GM23248 (cell line): ENCODE data around the gene SKAP1. TPM values are rescaled to one million over a fixed set of nuclear protein-coding genes. Genes with fewer than 3 reads are reported as not detected.

Experiments
- DNase-seq: peaks from one replicate; pipeline ENCODE4 v3.0.0-alpha.2; 2015
- H2AFZ ChIP-seq: fragments of 200-600 bp; sonication (generic); 2 replicates; pipeline ENCODE4 v1.6.1; 2016; ENCODE audit warnings: antibody characterized with exemption
- H3F3A ChIP-seq: fragments of 200-600 bp; sonication (generic); 2 replicates; pipeline ENCODE4 v1.6.1; 2016; ENCODE audit warnings: mild to moderate bottlenecking, antibody characterized with exemption, mixed run types; ENCODE audit not compliant: insufficient read depth
- H3K27ac ChIP-seq: fragments of 200-600 bp; sonication (generic); 2 replicates; pipeline ENCODE4 v1.5.1; 2016; ENCODE audit warnings: mild to moderate bottlenecking
- H3K27me3 ChIP-seq: fragments of 200-600 bp; sonication (generic); replicated peaks from 2 replicates; pipeline ENCODE4 v1.6.1; 2016; ENCODE audit warnings: mild to moderate bottlenecking; ENCODE audit not compliant: insufficient read depth
- H3K36me3 ChIP-seq: fragments of 200-600 bp; sonication (generic); 2 replicates; pipeline ENCODE4 v1.6.1; 2016; ENCODE audit warnings: low read depth, mild to moderate bottlenecking
- H3K4me1 ChIP-seq: fragments of 200-600 bp; sonication (generic); 2 replicates; pipeline ENCODE4 v1.6.1; 2016; ENCODE audit warnings: mild to moderate bottlenecking; ENCODE audit not compliant: insufficient read depth
- H3K4me2 ChIP-seq: fragments of 200-600 bp; sonication (generic); one replicate; pipeline ENCODE4 v1.6.1; 2016; ENCODE audit warnings: mild to moderate bottlenecking; ENCODE audit not compliant: unreplicated experiment
- H3K4me3 ChIP-seq: fragments of 200-600 bp; sonication (generic); 2 replicates; pipeline ENCODE4 v1.5.1; 2016; ENCODE audit warnings: mild to moderate bottlenecking
- H3K79me2 ChIP-seq: fragments of 200-600 bp; sonication (generic); 2 replicates; pipeline ENCODE4 v1.6.1; 2016; ENCODE audit warnings: mild to moderate bottlenecking; ENCODE audit not compliant: insufficient read depth
- H3K9ac ChIP-seq: fragments of 200-600 bp; sonication (generic); 2 replicates; pipeline ENCODE4 v1.6.1; 2016; ENCODE audit warnings: mild to moderate bottlenecking
- H3K9me2 ChIP-seq: fragments of 200-600 bp; sonication (generic); 2 replicates; pipeline ENCODE4 v1.6.1; 2016; ENCODE audit warnings: mixed run types, mild to moderate bottlenecking, moderate library complexity; ENCODE audit not compliant: insufficient read depth
- H3K9me3 ChIP-seq: fragments of 200-600 bp; sonication (generic); one replicate; pipeline ENCODE4 v1.6.1; 2017; ENCODE audit warnings: low read depth
- H4K20me1 ChIP-seq: fragments of 200-600 bp; sonication (generic); 2 replicates; pipeline ENCODE4 v1.6.0; 2016; ENCODE audit not compliant: insufficient read depth
- EZH2 ChIP-seq: fragments of 200-600 bp; sonication (generic); IDR thresholded peaks from 2 replicates; pipeline ENCODE4 v1.6.1; 2018; ENCODE audit warnings: antibody characterized with exemption, mild to moderate bottlenecking; ENCODE audit not compliant: insufficient read depth, poor library complexity, severe bottlenecking
- EZH2phosphoT487 ChIP-seq: fragments of 200-600 bp; sonication (generic); IDR thresholded peaks from 2 replicates; pipeline ENCODE4 v1.6.1; 2018; ENCODE audit warnings: antibody characterized with exemption, moderate library complexity, mild to moderate bottlenecking, low read depth; ENCODE audit not compliant: insufficient read depth
- WGBS, 2 experiments: methylation state at CpG; one replicate each; pipeline ENCODE4 v1.1.6; 2015 to 2017; ENCODE audit warnings: low lambda C conversion rate in 2 of 2, low coverage in 1 of 2; ENCODE audit errors: missing lambda C conversion rate in 2 of 2; 5-methylcytosine and 5-hydroxymethylcytosine counted together
- in situ Hi-C: fragments of 300-500 bp; cut with MboI; formaldehyde crosslinking; loops from 2 replicates; pipeline ENCODE4 v1.15.0; 2020
- polyA plus RNA-seq: library from polyadenylated mRNA; unstranded; fragments of >200 nt; fragmentation: Nextera tagmentation; extraction: Ambion mirVana; gene quantifications from 2 replicates; pipeline ENCODE4 v1.2.1, GENCODE V29; 2016
- total RNA-seq: library from RNA; depleted of rRNA; stranded (reverse); fragments of >200 nt; shearing (Covaris generic); gene quantifications from 2 replicates; pipeline ENCODE4 v1.2.3, GENCODE V29; 2014

The SKAP1 gene
- total and polyA plus RNA-seq, 2 experiments from 2014 or later, result not detected

DNA sequence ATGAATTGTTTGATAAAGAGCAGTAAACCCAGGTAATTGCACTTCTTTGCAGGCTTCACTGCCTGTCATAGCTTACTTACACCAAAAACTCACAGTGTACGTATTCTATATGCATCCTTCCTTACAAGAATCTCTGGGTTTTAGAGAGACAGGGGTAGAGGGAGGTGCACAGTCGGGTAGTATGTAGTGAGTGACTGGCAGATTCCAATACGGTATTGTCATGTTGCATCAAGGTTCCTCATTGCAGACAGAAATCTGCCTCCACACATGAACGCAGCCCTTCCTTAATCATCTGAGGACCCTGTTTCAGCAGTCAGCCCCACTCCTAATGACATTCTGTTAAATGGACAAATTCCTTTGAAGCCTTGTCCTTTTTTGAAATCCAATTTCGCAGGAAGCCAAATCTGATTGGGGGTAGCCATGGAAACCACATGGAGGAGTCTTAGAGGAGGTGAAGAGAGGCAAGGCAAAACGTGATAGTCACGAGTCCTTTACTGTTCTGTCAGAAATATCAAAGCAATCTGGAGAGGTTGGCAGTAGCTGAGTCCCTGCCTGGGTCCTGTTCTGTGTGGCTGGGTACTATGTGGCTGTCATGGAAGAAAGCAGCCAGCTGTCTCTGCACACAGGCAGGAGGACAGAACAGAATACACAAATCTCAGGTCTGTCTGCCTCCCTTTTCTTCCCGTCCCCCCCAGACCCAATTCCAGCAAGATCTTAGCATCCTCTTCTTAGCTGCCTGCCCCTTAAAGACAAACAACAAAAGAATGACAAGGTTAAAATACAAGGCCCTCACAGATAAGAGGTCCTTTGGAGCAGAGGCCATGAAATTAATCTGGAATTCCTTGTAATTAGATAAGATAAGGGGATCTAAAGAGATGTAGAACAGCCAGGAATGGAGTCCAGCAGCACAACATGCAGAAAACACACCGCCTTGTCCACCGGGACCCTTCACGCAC is 3.1 kb upstream of the SKAP1 start:
- no peaks in the 10 kb centered on the region for H3K9me2 ChIP-seq
- no peaks in the 10 kb centered on the region for H3K79me2 ChIP-seq
- H4K20me1 ChIP-seq, result no peaks in the 10 kb centered on the region
- H2AFZ ChIP-seq, result no peak overlapping the region
- no peaks in the 10 kb centered on the region for H3K36me3 ChIP-seq
- no peaks in the 10 kb centered on the region for H3K4me1 ChIP-seq
- H3K9me3 ChIP-seq, result no peaks in the 10 kb centered on the region
- no peak overlapping the region for H3K9ac ChIP-seq
- no peaks in the 10 kb centered on the region for H3F3A ChIP-seq
- H3K4me2 ChIP-seq, result no peak overlapping the region
- in situ Hi-C loops, result no loop called here
- no peak for DNase-seq
- WGBS, 2 experiments, result 60 to 64% methylated on average over 11 of the region's 11 CpGs
- TF ChIP-seq EZH2, result no peak
- TF ChIP-seq EZH2phosphoT487, result no peak
- H3K27me3 ChIP-seq, result peaks cover 62% of the 10 kb centered on the region
- no peak overlapping the region for H3K4me3 ChIP-seq
- H3K27ac ChIP-seq, result no peak overlapping the region

DNA sequence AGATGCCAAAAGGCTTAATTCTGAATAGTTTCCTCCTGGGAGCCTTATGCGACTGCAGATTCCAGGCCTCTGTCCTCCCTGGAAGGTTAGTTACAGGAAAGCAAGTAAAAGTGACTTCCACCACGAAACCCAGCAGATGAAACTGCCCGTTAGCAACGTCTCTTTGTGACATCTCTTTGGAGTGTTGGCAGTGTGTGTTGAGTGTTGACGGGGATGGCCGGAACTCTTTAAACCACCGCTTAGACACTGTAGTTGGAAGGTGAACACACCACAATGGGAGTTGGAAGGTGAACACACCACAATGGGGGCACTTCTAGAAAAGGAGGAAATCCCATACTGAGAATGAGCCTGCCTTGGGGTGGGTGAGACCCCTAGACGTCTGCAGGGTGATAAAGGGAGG is 858 bp downstream of the SKAP1 start:
- Histone ChIP-seq H3K9me3 (no peaks in the 10 kb centered on the region), H3K4me2 (no peak overlapping the region), H4K20me1 (no peaks in the 10 kb centered on the region), H3K9me2 (no peaks in the 10 kb centered on the region), H3K9ac (no peak overlapping the region), H3K4me1 (no peaks in the 10 kb centered on the region), H3K79me2 (no peaks in the 10 kb centered on the region), H3K4me3 (no peak overlapping the region), H3K27ac (no peak overlapping the region), H3K36me3 (no peaks in the 10 kb centered on the region), H3K27me3 (peaks cover 49% of the 10 kb centered on the region), H2AFZ (no peak overlapping the region), H3F3A (no peaks in the 10 kb centered on the region)
- in situ Hi-C loops, result no loop called here
- 68 to 70% methylated on average over 8 of the region's 8 CpGs for WGBS, 2 experiments
- TF ChIP-seq EZH2phosphoT487 (no peak), EZH2 (no peak)
- DNase-seq, result no peak

DNA sequence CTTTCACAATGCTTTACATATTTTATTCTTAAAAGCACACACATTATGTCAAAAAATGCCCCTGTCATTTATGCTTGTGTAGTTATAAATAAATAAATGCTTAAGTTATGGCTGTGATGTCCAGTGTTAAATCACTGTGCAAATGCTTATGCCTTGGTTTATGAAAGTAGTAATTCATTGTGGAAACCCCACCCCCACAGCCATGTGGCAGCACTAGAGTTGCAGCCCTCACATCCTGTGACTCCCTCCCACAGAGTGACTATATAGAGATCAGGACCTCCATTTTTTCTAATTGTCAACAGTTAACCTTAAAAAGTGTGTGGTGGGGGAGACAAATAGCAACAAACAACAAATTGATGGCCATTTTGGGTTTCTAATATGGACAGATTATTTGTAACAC is 2.4 kb downstream of the SKAP1 start:
- Histone ChIP-seq H3K9me2 (no peaks in the 10 kb centered on the region), H3K79me2 (no peaks in the 10 kb centered on the region), H3K4me3 (no peak overlapping the region), H3K4me2 (no peak overlapping the region), H3K4me1 (no peaks in the 10 kb centered on the region), H3F3A (no peaks in the 10 kb centered on the region), H3K27me3 (peaks cover 40% of the 10 kb centered on the region), H3K27ac (no peak overlapping the region), H3K9me3 (no peaks in the 10 kb centered on the region), H3K36me3 (no peaks in the 10 kb centered on the region), H3K9ac (no peak overlapping the region), H2AFZ (no peak overlapping the region), H4K20me1 (no peaks in the 10 kb centered on the region)
- in situ Hi-C loops, result no loop called here
- DNase-seq, result peak; percentile 4
- no peak for TF ChIP-seq EZH2
- no peak for TF ChIP-seq EZH2phosphoT487

DNA sequence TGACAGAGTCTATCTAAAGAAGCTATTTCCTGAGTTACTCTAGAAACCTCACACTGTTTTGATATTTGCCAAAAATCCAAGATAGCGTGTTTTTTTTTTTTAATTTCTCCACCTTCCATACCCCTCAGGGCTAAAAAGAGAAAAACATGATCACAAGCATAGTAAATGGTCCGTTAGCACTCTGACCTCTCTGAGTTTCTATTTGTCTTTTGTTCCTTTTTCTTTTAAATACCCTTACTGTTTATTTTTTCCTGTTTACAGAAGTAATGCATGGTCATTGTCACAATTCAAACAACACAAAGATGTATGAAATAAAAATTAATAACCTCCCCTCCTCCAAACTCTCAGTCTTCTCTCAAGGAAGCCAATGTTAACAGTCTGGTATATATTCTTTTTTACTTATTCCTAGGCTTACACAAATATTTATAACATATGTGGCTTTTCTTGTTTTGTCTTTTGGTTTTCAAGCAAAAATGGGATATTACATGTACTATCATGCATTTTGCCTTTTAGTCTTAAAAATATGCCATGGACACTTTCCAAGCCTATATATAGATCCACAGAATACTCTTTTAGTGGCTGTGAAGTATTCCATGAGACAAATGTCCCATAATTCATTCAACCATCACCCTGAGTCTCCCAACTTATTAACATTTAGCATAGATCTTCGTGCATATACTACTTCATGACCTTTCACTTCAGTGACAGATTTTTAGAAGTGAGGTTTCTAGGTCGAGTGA is 3.1 kb downstream of the SKAP1 start:
- Histone ChIP-seq H4K20me1 (no peaks in the 10 kb centered on the region), H3K4me3 (no peak overlapping the region), H3K36me3 (no peaks in the 10 kb centered on the region), H3K27ac (no peak overlapping the region), H3K4me1 (no peaks in the 10 kb centered on the region), H3K79me2 (no peaks in the 10 kb centered on the region), H3K9ac (no peak overlapping the region), H3F3A (no peaks in the 10 kb centered on the region), H2AFZ (no peak overlapping the region), H3K9me2 (no peaks in the 10 kb centered on the region), H3K4me2 (no peak overlapping the region), H3K27me3 (peaks cover 35% of the 10 kb centered on the region), H3K9me3 (no peaks in the 10 kb centered on the region)
- no peak for DNase-seq
- WGBS, 2 experiments, result 61 to 67% methylated on average over 4 of the region's 4 CpGs
- no peak for TF ChIP-seq EZH2phosphoT487
- TF ChIP-seq EZH2, result no peak
- in situ Hi-C loops, result no loop called here
